GM12864 (cell line): ENCODE data around the gene NRAS.

ENCODE experiments used
- DNase-seq: peaks from one replicate; pipeline ENCODE4 v3.0.0-alpha.2; 2011; ENCODE audit warnings: low read depth
- H3K4me3 ChIP-seq: 2 replicates; pipeline ENCODE4 v1.5.1; 2011; ENCODE audit warnings: mild to moderate bottlenecking, low read depth, low read length, control low read depth
- CTCF ChIP-seq: IDR thresholded peaks from 2 replicates; pipeline ENCODE4 v1.5.1; 2011; ENCODE audit warnings: low read depth, mild to moderate bottlenecking, moderate library complexity, low read length, control low read depth, inconsistent platforms; ENCODE audit errors: missing control alignments

The NRAS gene

DNA sequence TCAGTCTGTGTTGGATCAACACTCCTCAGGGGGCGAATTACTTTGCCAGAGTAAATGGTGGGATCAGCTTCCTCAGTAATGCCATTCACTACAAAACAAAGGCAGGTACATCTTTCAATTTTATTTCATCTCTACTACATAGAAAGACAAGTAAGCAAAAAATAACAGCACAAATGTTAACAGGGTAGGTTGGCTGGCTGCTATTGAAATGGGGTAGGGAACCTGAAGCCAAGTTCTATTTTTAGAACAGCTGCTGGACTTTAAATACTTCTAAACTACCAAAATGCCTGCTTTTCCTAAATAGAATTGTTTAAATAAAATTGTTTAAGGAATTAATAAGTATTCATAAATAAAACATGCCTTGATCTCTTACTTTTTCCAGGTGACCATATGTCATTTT lies 7.3 kb upstream of the NRAS start:
- H3K4me3 ChIP-seq = no peak overlapping the region
- no peak for DNase-seq
- TF ChIP-seq CTCF = no peak

DNA sequence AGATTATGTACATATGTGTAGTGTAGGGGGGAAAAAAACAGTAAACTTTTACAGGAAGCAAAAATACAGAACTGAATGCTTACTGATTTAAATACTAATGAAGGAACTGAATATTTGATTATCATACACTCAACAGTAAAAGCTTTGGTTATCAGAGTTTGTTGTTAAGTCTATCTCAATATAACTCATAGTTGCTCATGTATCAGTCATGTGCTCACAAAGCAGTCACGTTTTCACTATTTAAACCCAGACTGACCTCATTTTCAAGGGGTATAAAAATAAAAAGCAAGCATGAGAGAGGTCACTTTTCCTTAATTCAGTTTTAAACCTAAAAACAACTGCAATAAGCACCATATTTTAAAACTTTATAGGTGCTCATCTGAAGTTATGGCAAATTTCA lies 6.9 kb upstream of the NRAS start:
- H3K4me3 ChIP-seq = no peak overlapping the region
- no peak for DNase-seq
- TF ChIP-seq CTCF = no peak

DNA sequence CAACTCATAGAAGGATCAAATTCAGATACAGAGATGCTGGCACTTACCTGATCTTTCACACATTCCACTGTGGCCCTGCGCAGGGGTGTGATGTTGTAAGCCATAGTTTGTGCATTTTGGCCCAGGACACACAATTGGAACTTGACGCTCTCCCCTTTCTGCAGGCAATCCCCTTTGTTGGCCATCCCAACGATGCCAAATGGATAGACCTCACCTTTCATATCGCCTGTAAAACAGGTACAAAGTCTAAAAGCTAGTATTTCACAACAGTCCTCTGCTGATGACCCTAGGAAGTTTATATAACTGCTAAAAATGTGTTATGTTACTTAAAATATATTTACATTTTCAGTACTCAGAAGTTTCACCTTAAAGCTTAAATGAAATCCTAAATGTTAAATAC lies 3.9 kb upstream of the NRAS start:
- TF ChIP-seq CTCF = no peak
- DNase-seq = no peak
- no peak overlapping the region for H3K4me3 ChIP-seq

GRCh38 chr1:114719424-114719787 lies 2.8 kb upstream of the NRAS start:
- no peak overlapping the region for H3K4me3 ChIP-seq
- no peak for TF ChIP-seq CTCF
- no peak for DNase-seq

GRCh38 chr1:114718661-114719423 lies 2.3 kb upstream of the NRAS start:
- H3K4me3 ChIP-seq = no peak overlapping the region
- DNase-seq = no peak
- no peak for TF ChIP-seq CTCF

DNA sequence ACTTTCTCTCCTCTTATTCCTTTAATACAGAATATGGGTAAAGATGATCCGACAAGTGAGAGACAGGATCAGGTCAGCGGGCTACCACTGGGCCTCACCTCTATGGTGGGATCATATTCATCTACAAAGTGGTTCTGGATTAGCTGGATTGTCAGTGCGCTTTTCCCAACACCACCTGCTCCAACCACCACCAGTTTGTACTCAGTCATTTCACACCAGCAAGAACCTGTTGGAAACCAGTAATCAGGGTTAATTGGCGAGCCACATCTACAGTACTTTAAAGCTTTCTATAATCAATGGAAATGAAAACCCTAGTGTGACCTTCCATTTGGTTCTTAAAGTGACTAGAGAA lies 643 bp downstream of the NRAS start:
- no peak for TF ChIP-seq CTCF
- no peak for DNase-seq
- peak overlapping the region; percentile 66 for H3K4me3 ChIP-seq

DNA sequence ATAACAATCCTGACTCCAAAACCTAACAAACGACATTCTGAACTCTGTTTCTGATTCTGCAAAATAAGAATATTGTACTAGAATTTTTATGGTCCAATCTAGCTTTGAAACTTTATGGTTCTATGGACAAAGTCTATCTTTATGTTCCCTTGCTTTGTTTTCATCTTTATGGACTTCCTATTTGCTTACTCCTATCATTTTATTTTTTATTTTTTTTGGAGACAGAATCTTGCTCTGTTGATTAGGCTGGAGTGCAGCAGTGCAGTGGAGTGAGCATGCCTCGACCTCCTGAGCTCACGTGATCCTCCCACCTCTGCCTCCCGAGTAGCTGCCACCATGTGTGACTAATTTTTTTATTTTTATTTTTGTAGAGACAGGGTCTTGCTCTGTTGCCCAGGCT lies 3.6 kb downstream of the NRAS start:
- H3K4me3 ChIP-seq = no peak overlapping the region
- DNase-seq = no peak
- no peak for TF ChIP-seq CTCF
